ENCODE data around the gene RCHY1.

DNA sequence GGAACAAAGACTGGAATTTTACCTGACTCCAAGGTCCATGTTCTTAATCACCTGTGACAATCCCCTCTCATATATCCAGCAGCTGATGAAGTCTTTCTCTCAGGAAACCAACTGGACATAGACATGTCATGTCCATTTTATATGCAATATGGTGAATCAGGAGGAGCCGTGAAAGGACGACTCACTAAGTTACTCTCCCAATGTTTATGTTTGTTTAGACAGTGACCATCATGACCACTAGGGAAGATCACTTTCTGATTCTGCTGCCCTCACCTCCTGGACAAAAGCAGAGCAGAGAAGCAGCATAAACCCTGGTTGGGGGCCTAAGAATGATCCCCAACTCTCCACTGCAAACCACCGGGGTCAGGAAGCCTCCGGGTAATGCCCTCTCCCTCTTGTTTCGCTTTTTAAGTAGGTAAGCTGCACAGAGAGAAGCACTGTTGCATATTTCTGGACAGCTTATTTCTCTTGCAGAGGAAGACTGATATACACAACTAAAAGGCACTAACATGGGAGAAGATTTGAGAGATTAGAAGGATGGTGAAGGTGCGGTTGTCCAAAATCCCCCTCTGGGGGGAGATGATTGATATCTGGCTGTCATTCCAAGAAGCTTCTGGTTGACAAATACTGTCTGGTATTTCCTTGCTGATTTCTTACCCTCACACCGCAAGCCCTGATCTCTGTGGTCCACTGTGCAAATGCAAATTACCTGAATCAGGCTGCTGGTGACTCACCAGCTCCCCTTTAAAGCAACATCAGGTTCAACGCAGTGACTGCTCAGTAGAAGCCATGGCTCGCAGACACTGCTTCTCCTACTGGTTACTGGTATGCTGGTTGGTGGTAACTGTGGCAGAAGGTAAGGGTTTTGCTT, 41.3 kb upstream of the RCHY1 start, which contains the start of gene ODAPH:
- TF ChIP-seq EZH2 (IDR thresholded peaks at IDR 0.05): no peak
- TF ChIP-seq POLR2AphosphoS5 (IDR thresholded peaks at IDR 0.05; ENCODE audit: borderline replicate concordance, low read depth, low read length): no peak

Measured in SK-N-MC (cell line).